GM12872 (cell line): ENCODE results near the gene HOXD11.

Source experiments
- CTCF ChIP-seq: IDR thresholded peaks from 3 replicates; pipeline ENCODE4 v1.5.1; 2011; ENCODE audit warnings: low read depth, mild to moderate bottlenecking, low read length, moderate library complexity; ENCODE audit not compliant: insufficient read depth

HOXD11 gene

GRCh38 chr2:176106581-176107539 lies at the start of gene HOXD11:
HOXD11 (plus strand) TSS chr2:176107280; CDS start chr2:176107356, 76 bp downstream.
- no peak for TF ChIP-seq CTCF

GRCh38 chr2:176063958-176064357 lies 43.1 kb upstream of the HOXD11 start:
- TF ChIP-seq CTCF, result no peak

- no peak for TF ChIP-seq CTCF
Measured at GRCh38 chr2:176066645-176067588, 40.2 kb upstream of the HOXD11 start.

GRCh38 chr2:176067589-176068418 lies 39.3 kb upstream of the HOXD11 start:
- TF ChIP-seq CTCF, result no peak

- no peak for TF ChIP-seq CTCF
Measured at GRCh38 chr2:176068419-176068832, 38.7 kb upstream of the HOXD11 start.

GRCh38 chr2:176071330-176072291 lies 35.5 kb upstream of the HOXD11 start:
- no peak for TF ChIP-seq CTCF
